Ovary (tissue), 9 donors: ENCODE data around the gene PAIP1. TPM values are rescaled to one million over a fixed set of nuclear protein-coding genes. Genes with fewer than 3 reads are reported as not detected.

ENCODE experiments used
- DNase-seq, 5 donors: peaks; one replicate each; pipeline ENCODE4 v3.0.0-alpha.2; 2019 to 2020
- H3K27ac ChIP-seq, 2 donors: fragments of 200-600 bp; one replicate each; pipeline versions ENCODE4 v1.5.1 to v1.8.0; 2019 to 2022
- H3K27me3 ChIP-seq: fragments of 200-600 bp; one replicate; pipeline ENCODE4 v1.8.0; 2022
- H3K36me3 ChIP-seq: fragments of 200-600 bp; sonication (generic); one replicate; pipeline ENCODE4 v1.5.1; 2019
- H3K4me1 ChIP-seq: one replicate; pipeline ENCODE4 v1.8.1; 2013; ENCODE audit warnings: mild to moderate bottlenecking, moderate library complexity; ENCODE audit not compliant: insufficient read depth
- H3K4me3 ChIP-seq: fragments of 200-600 bp; sonication (generic); one replicate; pipeline ENCODE4 v1.5.1; 2017
- H3K9me3 ChIP-seq, 2 donors: fragments of 200-600 bp in 1 of 2; sonication (generic) in 1 of 2; one replicate each; pipeline versions ENCODE4 v1.5.1 to v1.8.1; 2013 to 2019; ENCODE audit warnings: mild to moderate bottlenecking in 1 of 2, moderate library complexity in 1 of 2
- CTCF ChIP-seq, 3 donors: fragments of 450-650 bp in 2 of 3; fragments of 200-600 bp in 1 of 3; IDR thresholded peaks; one replicate each; pipeline versions ENCODE4 v1.5.1 to v1.8.0; 2016 to 2022; ENCODE audit warnings: antibody characterized with exemption in 3 of 3, mild to moderate bottlenecking in 1 of 3
- EP300 ChIP-seq: sonication (generic); formaldehyde crosslinking; IDR thresholded peaks from one replicate; pipeline ENCODE4 v1.6.1; 2017; ENCODE audit warnings: antibody characterized with exemption
- POLR2A ChIP-seq: fragments of 450-650 bp; IDR thresholded peaks from one replicate; pipeline ENCODE4 v1.6.1; 2017; ENCODE audit warnings: antibody characterized with exemption, mild to moderate bottlenecking, moderate library complexity
- WGBS, 3 donors: extraction: QIAGEN DNeasy Blood & Tissue Kit in 1 of 3; methylation state at CpG; one replicate each; pipeline versions ENCODE4 v1.1.5 to v1.1.7; 2013 to 2017; 5-methylcytosine and 5-hydroxymethylcytosine counted together
- intact Hi-C, 4 donors: fragments of 100-400 bp; cut with DNase I; formaldehyde crosslinking; loops; one replicate each; pipeline versions ENCODE4 v1.11.0 to v1.15.1; 2022 to 2023
- polyA plus RNA-seq, 2 donors: library from polyadenylated mRNA; stranded (reverse); fragments of 200-250 nt in 1 of 2; fragments of 350-450 nt in 1 of 2; fragmentation: Illumina TruSeq in 1 of 2; extraction: RNeasy Lipid Tissue Mini Kit (QIAGEN cat#74804) in 1 of 2; gene quantifications; one replicate each; pipeline ENCODE4 v1.2.3, GENCODE V29; 2013 to 2014
- total RNA-seq, 7 donors: library from RNA; depleted of rRNA in 2 of 7; stranded (reverse); fragments of >200 nt in 2 of 7; fragmentation: NEBNext Ultra II Directional in 3 of 7; extraction: Animal tissue kit (Norgen Biotek cat#: 25700) in 3 of 7; gene quantifications; one replicate each; pipeline versions ENCODE4 v1.1.0 to v1.2.4, GENCODE V29; 2016 to 2023
- donor health status: DM: no; HTN: no; CAD: no; lungs with moderate emphysema.
- donor health status: DM: no; HTN: no; CAD: no.
- donor health status: Bipolar disorder and iron deficiency.
- donor health status: DM: yes; HTN: yes; CAD: no.
- donor health status: DM: no; HTN: no; CAD: no.
- donor health status: DM: yes; HTN: yes; CAD: no.

PAIP1 gene
- total and polyA plus RNA-seq, 9 donors, result 45.3 to 75.8 (median 61.6) TPM

DNA sequence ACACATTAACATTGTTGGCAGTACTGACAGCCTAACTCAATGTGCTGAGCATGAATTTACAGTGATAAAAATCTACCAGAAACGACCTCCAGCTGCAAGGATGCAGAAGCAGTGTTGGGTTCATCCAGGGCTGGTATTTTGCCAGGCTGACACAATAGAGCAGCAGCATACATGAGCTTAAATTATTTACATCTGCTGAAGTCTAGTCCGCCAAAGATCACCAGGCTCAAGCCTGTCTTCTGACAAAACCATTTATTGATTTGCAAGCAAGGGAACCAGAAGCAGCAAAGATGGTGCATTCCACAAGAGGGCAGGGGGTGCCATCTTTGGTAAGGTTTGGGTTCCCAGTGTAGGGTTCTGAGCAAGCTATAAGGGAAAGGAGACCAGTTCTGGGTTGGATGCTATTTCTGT is 33.2 kb downstream of the PAIP1 start:
- Histone ChIP-seq H3K36me3 (no peaks in the 10 kb centered on the region), H3K9me3 (no peaks in the 10 kb centered on the region), H3K27me3 (no peaks in the 10 kb centered on the region), H3K4me3 (no peak overlapping the region), H3K4me1 (no peaks in the 10 kb centered on the region), H3K27ac (no peak overlapping the region)
- intact Hi-C loops, result no loop called here
- WGBS, 3 donors, result 65 to 71% (median 70%) methylated on average over 2 of the region's 2 CpGs
- no peak for TF ChIP-seq EP300
- no peak for TF ChIP-seq POLR2A
- TF ChIP-seq CTCF (IDR thresholded peaks at IDR 0.05), result no peak
- DNase-seq, result no peak

GRCh38 chr5:43520615-43521014 is 36.3 kb downstream of the PAIP1 start:
- 89 to 92% (median 90%) methylated on average over 1 of the region's 1 CpG for WGBS, 3 donors
- Histone ChIP-seq H3K27me3 (no peaks in the 10 kb centered on the region), H3K36me3 (no peaks in the 10 kb centered on the region), H3K4me1 (peaks cover 1% of the 10 kb centered on the region), H3K4me3 (no peak overlapping the region), H3K27ac (no peak overlapping the region), H3K9me3 (no peaks in the 10 kb centered on the region)
- no peak for DNase-seq
- intact Hi-C loops, result no loop called here
- TF ChIP-seq POLR2A (no peak), EP300 (no peak), CTCF (IDR thresholded peaks at IDR 0.05) (no peak)

GRCh38 chr5:43515678-43516048 is 41.2 kb downstream of the PAIP1 start:
- peaks cover 3% of the 10 kb centered on the region for H3K4me1 ChIP-seq
- H3K4me3 ChIP-seq, result peak overlapping the region; percentile 53
- DNase-seq, result no peak
- H3K27ac ChIP-seq, result no peak overlapping the region
- 7 to 25% (median 12%) methylated on average over 1 of the region's 1 CpG for WGBS, 3 donors
- no peaks in the 10 kb centered on the region for H3K27me3 ChIP-seq
- intact Hi-C loops, result no loop called here
- H3K36me3 ChIP-seq, result no peaks in the 10 kb centered on the region
- TF ChIP-seq POLR2A, result no peak
- no peak for TF ChIP-seq EP300
- no peak for TF ChIP-seq CTCF (IDR thresholded peaks at IDR 0.05)
- H3K9me3 ChIP-seq, result no peaks in the 10 kb centered on the region

GRCh38 chr5:43514816-43515677 is 41.8 kb downstream of the PAIP1 start, which contains the start of gene C5orf34:
Gene C5orf34 (minus strand): TSS chr5:43515148. CDS start chr5:43509339, 5,809 bp downstream.
- Histone ChIP-seq H3K4me3 (peak within 1 kb of the TSS; percentile 53), H3K9me3 (no peaks in the 10 kb centered on the region), H3K27me3 (no peaks in the 10 kb centered on the region), H3K36me3 (no peaks in the 10 kb centered on the region), H3K27ac (peak within 1 kb of the TSS in 1 of 2 donors; percentile 60), H3K4me1 (peaks cover 3% of the 10 kb centered on the region)
- 0 to 1% (median 0%) methylated on average over 35 of the region's 35 CpGs for WGBS, 3 donors
- DNase-seq, result peak; percentile 95 to 98 (median 97)
- TF ChIP-seq POLR2A (peak; percentile 22), CTCF (IDR thresholded peaks at IDR 0.05) (no peak), EP300 (no peak)
- intact Hi-C loops, result no loop called here
